HG03103 (cell line): Measurements from ENCODE around the gene FDXACB1.
A peak's percentile ranks its signal among the peaks of the same experiment; 100 is the strongest.
"Not testable (repeated sequence)": the region's sequence is repeated elsewhere in the genome, so short reads cannot be mapped to it uniquely, and the experiment has no call there.

Experiments used
- ATAC-seq: cut with Tn5 transposase; IDR thresholded peaks from one replicate; pipeline ENCODE4 v1.9.1; 2021; ENCODE audit warnings: low read depth; ENCODE audit not compliant: unreplicated experiment

FDXACB1 gene

GRCh38 chr11:111910676-111911562 lies 32.0 kb upstream of the FDXACB1 start:
- ATAC-seq = no peak

- ATAC-seq = no peak
These were observed 30.4 kb upstream of the FDXACB1 start for GRCh38 chr11:111909378-111909777.

- no peak for ATAC-seq
These were observed 29.8 kb upstream of the FDXACB1 start for GRCh38 chr11:111908639-111909305.

DNA sequence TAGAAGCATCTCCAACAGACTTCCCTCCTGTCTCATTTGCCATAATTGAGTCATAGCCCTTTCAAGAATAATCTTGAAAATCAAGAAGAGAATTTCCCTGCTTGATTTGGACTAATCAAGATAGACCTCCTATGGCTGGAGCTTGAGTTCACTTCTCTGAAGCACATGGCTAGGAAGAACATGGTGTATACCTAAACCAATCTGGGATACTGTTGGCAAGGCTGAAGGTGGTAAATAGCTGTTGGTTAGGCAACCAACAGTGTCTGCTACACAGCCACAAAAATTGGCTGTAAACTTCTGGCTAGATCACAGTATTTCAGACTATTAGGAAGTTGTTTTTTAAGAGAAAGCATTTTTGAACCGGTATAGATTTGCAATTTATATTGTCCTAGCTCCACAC lies 27.7 kb upstream of the FDXACB1 start:
- ATAC-seq = no peak

GRCh38 chr11:111905411-111905810 lies 26.4 kb upstream of the FDXACB1 start:
- ATAC-seq = no peak

GRCh38 chr11:111886844-111887243 lies 7.9 kb upstream of the FDXACB1 start:
- no peak for ATAC-seq

DNA sequence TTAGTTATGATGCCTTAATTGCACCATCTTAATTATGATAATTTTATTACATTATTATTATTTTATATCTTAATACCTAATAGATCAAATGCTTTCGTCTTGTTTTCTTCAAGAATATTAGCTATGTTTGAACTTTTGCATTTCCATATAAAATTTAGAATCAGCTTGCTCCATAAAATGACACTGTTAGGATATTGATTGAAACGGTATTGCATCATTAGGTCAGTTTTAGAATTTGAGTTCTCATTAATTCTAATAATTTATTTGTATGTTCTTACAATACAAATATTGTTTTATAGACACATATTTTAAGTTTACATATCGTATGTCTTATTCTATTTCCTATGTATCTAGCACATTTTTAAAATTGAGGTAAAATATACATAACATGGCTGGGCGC lies 7.1 kb upstream of the FDXACB1 start:
- ATAC-seq = no peak

- not testable (repeated sequence) for ATAC-seq
These were observed 6.1 kb upstream of the FDXACB1 start for GRCh38 chr11:111885053-111885452.

DNA sequence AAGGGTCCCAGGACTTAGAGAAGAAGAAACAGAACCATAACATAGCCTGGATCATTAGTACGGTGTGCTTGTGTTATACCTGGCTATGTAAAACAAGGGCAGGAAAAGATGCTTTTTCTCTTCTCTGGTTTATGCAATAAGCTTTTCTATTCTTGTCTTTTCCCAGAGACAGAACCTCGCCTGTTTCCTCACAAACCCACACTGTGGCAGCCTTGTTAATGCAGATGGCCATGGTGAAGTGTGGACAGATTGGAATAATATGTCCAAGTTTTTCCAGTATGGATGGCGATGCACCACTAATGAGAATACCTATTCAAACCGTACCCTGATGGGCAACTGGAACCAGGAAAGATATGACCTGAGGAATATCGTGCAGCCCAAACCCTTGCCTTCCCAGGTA lies 3.2 kb upstream of the FDXACB1 start:
- no peak for ATAC-seq

GRCh38 chr11:111879637-111879960 lies 634 bp upstream of the FDXACB1 start:
- peak; percentile 4 for ATAC-seq

DNA sequence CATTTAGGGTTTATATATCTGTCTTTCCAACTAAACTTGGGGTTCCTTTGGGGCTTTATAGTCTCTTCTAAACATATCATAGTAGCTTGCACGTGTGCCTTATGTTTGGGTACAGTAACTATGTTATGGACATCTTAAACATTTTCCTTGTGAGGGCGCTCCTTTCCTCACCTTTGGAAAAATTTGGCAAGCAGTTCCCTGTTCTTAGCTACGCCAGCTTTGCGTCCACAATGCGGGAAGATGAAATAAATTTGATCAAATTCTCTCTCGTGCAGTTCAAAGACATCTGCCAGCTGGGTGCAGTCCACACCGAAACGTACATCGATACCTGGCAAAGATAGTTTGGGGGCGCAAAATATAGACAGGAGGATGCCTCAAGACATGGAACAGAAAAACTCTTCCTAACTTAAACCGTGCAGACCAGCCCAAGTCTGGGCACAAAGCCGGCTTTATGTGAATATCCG lies 548 bp downstream of the FDXACB1 start:
- no peak for ATAC-seq

- ATAC-seq = no peak
These were observed 7.2 kb downstream of the FDXACB1 start for GRCh38 chr11:111871693-111872161.

- ATAC-seq = peak; percentile 80
These were observed 7.9 kb downstream of the FDXACB1 start, which contains the start of gene ALG9 for GRCh38 chr11:111870886-111871692. Gene ALG9 (minus strand): TSS chr11:111871581. CDS start chr11:111871482, 99 bp downstream.

DNA sequence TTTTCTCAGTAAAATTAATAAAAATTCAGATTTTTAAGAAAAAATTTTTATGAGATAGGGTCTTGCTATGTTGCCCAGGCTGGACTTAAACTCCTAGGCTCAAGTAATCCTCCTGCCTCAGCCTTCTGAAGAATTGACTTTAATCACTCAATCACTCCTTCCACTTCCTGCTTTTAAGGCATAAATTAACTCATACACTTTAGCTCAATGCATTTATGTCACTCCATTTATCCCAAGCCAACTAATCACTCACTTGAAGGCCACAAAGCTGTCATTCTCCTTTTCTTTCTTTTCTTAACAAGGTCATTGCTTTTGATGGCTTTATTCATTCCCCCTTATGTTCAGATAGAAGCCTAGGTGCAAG lies 8.5 kb downstream of the FDXACB1 start:
- ATAC-seq = no peak

DNA sequence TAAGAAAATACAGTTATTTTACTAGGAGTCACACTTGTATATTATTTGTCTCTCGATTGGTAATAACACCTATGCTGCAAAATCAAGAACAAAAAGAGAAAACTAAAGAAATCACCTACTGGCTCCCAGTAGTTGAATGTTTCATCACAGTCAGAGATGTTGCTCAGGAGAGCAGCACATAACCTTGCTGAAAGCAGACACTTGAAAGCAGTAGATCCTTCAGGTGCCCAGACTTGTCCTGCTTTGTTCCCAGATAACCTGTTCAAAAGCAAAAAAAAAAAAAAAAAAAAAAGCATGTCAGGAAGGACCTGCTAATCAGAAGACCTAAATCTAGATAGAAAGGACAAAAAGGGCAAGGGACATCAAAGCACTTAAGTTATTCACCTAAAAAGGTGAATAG lies 8.9 kb downstream of the FDXACB1 start:
- ATAC-seq = no peak

DNA sequence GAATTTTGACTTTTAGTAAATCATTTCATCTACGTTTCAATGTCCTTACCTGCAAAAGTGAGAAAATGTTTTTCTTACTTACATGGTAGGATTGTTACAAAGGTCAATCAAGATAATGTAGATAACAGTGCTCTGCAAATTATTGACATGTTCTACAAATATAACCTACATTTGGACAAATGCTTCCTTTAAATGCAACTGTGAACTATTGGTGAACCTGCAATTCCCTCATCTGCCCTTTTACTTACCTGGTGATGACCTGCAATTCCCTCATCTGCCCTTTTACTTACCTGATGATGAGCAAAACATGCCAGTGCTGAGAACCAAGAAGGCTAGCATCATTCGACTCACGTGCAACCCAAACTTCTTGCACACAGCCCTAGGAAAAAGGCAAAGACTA lies 18.7 kb downstream of the FDXACB1 start:
- no peak for ATAC-seq

DNA sequence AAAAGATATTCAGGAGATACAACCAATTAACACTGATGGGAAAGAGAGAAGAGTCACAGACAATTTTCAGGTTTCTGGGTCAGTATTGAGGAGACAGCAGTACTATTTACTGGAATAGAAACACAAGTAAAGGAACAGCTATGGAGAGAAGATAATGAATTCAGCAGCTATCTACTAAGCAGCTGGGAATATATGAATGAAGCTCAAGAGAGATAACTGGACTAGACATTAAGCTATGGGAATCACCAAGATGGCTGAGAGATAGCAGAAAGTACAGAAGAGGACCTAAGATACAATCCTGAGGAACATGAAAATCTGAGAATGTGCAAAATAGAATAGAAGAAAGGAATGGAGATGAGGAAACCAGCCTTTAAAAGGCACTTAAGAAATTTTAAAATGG lies 23.5 kb downstream of the FDXACB1 start:
- no peak for ATAC-seq

DNA sequence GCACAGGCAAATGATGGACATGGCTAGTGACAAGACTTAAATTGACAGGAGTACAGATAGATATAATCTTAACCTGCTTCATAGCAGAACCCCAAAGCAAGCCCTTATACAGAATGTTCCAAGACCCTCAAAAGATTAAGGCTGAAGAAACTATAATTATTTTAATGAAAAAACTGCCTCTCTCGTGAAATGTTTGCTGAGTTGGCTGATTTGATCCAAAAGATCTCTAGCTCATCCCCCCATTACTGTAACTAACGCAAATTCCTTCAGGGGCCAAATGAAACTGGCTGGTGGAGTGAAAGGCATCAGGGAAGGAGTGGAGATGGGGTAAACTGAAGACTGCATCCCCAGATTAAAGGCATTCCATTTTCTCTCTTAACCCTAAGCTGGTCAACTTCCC lies 26.9 kb downstream of the FDXACB1 start:
- no peak for ATAC-seq

DNA sequence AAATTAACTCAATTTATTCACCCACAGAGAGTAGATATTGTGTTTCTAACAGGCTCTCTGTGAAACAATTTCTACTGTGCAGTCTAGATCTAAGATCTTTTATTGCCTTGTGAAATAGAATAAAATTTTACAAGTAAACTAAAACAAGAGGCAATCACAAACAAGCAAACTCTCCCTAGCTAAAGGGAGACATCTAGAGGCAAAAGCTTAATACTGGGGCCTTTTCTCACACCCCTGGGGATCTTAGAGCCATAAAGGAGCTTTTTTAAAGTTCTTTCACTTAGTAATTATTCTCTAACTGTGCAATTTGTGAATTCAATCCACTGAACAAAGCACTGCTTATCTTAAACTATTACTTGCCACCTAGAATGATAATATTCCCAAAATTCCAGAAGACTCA lies 27.3 kb downstream of the FDXACB1 start:
- no peak for ATAC-seq

GRCh38 chr11:111851067-111851466 lies 27.9 kb downstream of the FDXACB1 start:
- no peak for ATAC-seq

- no peak for ATAC-seq
These were observed 29.3 kb downstream of the FDXACB1 start for GRCh38 chr11:111849631-111850030.
